Measurements from ENCODE around the gene XDH. TPM values are rescaled to one million over a fixed set of nuclear protein-coding genes. Genes with fewer than 3 reads are reported as not detected.
A peak's percentile ranks its signal among the peaks of the same experiment; 100 is the strongest.

Gene XDH
- total RNA-seq (1 to 10 TPM in 1 of 6 donors, under 1 TPM in 5; 0.14 to 1.3 (median 0.51) TPM), polyA plus RNA-seq (under 1 TPM; 0.27 to 0.66 TPM)

DNA sequence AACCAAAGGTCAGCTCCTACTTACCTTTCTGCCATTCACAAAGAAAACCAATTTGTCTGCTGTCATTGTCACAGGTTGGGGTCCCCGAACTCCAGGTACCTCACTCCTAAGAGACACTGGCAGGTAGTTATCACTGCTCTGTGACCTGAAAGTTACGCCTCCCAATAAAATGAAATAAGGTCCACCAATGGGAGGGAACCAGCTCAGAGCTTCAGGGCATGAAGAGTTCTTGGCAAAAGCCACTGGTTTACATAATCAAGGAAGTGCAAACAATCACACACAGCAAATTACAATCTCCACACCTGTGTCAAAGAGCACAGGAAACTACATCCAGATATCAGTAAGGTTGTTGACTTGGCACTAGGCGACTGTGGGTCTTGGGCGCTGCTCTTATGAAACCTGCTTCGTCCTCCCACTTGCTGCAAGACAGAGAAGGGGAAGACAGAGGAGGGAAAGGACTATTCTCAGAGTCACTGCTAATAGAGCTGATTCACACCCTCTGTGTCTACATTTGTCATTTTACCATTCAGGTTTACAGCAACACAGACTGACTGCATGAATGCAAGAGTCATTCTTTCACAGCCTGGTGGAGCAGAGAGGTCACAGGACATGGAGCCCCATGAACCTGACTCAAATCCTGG, at the start of gene XDH:
Gene XDH (minus strand): TSS at position 142 of the 641 bp plus-strand sequence. CDS start 76 bp downstream, at position 66.
- no peaks in the 10 kb centered on the region for H3K36me3 ChIP-seq
- peaks cover 0 to 3% (median 0%) of the 10 kb centered on the region in 4 donors for H3K27me3 ChIP-seq
- H3K4me3 ChIP-seq = no peak within 1 kb of the TSS
- H3K4me1 ChIP-seq = peaks cover 0 to 11% (median 0%) of the 10 kb centered on the region in 3 donors
- TF ChIP-seq, protein P1, sequence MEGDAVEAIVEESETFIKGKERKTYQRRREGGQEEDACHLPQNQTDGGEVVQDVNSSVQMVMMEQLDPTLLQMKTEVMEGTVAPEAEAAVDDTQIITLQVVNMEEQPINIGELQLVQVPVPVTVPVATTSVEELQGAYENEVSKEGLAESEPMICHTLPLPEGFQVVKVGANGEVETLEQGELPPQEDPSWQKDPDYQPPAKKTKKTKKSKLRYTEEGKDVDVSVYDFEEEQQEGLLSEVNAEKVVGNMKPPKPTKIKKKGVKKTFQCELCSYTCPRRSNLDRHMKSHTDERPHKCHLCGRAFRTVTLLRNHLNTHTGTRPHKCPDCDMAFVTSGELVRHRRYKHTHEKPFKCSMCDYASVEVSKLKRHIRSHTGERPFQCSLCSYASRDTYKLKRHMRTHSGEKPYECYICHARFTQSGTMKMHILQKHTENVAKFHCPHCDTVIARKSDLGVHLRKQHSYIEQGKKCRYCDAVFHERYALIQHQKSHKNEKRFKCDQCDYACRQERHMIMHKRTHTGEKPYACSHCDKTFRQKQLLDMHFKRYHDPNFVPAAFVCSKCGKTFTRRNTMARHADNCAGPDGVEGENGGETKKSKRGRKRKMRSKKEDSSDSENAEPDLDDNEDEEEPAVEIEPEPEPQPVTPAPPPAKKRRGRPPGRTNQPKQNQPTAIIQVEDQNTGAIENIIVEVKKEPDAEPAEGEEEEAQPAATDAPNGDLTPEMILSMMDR (IDR thresholded peaks at IDR 0.05) = no peak
- FAIRE-seq (no peak), DNase-seq (peak in 3 of 6 donors; percentile 29 to 41 (median 39)), ATAC-seq (peak; percentile 89 to 94 (median 93))
- peak within 1 kb of the TSS in 2 of 4 donors; percentile 31 to 37 for H3K27ac ChIP-seq
- H3K9me3 ChIP-seq = no peaks in the 10 kb centered on the region
- intact Hi-C loops (cut with DNase I) = no loop called here
- 13 to 20% methylated on average over 5 of the region's 5 CpGs for WGBS, 2 donors

DNA sequence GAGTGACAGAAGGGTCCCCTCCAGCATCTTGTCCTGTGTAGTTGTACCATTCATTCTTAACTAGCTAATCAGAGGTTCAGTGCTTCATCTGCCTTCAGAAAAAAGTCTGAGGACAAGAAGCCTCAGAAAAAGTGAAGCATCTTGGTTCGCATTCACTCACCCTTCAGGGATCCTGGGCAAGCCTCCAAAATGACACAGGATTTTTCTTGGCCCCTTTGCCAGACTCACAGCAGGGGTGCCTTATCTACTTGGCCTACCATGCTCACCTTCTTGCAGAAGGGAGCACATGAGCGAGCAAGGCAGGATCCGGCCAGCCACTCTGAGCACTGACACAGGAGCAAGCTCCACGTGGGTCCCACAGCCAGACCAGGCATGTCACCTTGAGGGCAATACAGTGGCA, 43.1 kb upstream of the XDH start:
- Histone ChIP-seq H3K9me3 (no peaks in the 10 kb centered on the region), H3K27me3 (no peaks in the 10 kb centered on the region), H3K4me3 (no peak overlapping the region), H3K4me1 (no peaks in the 10 kb centered on the region), H3K27ac (no peak overlapping the region), H3K36me3 (no peaks in the 10 kb centered on the region)
- TF ChIP-seq, protein P1 (IDR thresholded peaks at IDR 0.05) = no peak
- FAIRE-seq (no peak), DNase-seq (no peak), ATAC-seq (no peak)
- intact Hi-C loops (cut with DNase I) = no loop called here
- whole genome bisulfite sequencing, 2 donors = 52 to 61% methylated on average over 4 of the region's 4 CpGs

GRCh38 chr2:31446848-31447247, 32.3 kb upstream of the XDH start:
- Histone ChIP-seq H3K27me3 (no peaks in the 10 kb centered on the region), H3K27ac (no peak overlapping the region), H3K36me3 (no peaks in the 10 kb centered on the region), H3K4me3 (no peak overlapping the region), H3K4me1 (no peaks in the 10 kb centered on the region), H3K9me3 (no peaks in the 10 kb centered on the region)
- ATAC-seq (no peak), DNase-seq (no peak), FAIRE-seq (no peak)
- TF ChIP-seq, protein P1 (IDR thresholded peaks at IDR 0.05) = no peak
- intact Hi-C loops (cut with DNase I) = no loop called here
- whole genome bisulfite sequencing, 2 donors = 54% methylated on average over 3 of the region's 3 CpGs

DNA sequence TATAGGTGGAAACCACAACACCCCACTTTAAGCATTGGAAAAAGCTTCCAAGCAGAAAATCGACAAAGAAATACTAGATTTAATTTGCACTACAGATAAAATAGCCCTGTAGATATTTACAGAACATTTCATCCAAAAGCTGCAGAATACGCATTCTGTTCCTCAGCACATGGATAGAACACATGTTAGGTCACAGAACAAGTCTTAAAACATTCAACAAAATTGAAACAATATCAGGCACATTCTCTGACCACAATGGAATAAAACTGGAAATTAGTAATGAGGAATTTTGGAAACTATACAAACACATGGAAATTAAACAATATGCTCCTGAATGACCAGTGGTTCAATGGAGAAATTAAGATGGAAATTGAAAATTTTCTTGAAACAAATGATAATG, 27.8 kb upstream of the XDH start:
- H3K36me3 ChIP-seq = no peaks in the 10 kb centered on the region
- H3K4me3 ChIP-seq = no peak overlapping the region
- H3K27me3 ChIP-seq = no peaks in the 10 kb centered on the region
- no peaks in the 10 kb centered on the region for H3K4me1 ChIP-seq
- 65 to 74% methylated on average over 2 of the region's 2 CpGs for WGBS, 2 donors
- intact Hi-C loops (cut with DNase I) = no loop called here
- H3K9me3 ChIP-seq = no peaks in the 10 kb centered on the region
- DNase-seq (no peak), FAIRE-seq (no peak), ATAC-seq (no peak)
- H3K27ac ChIP-seq = no peak overlapping the region
- TF ChIP-seq, protein P1 (IDR thresholded peaks at IDR 0.05) = no peak

- WGBS, 2 donors = 23% methylated on average over 2 of the region's 2 CpGs
- no peak overlapping the region for H3K27ac ChIP-seq
- no peak overlapping the region for H3K4me3 ChIP-seq
- no peaks in the 10 kb centered on the region for H3K36me3 ChIP-seq
- no peak for ATAC-seq
- no peaks in the 10 kb centered on the region for H3K27me3 ChIP-seq
- TF ChIP-seq, protein P1 (IDR thresholded peaks at IDR 0.05) = no peak
- H3K9me3 ChIP-seq = no peaks in the 10 kb centered on the region
- DNase-seq = no peak
- FAIRE-seq = no peak
- H3K4me1 ChIP-seq = no peaks in the 10 kb centered on the region
- intact Hi-C loops (cut with DNase I) = no loop called here
Measured at GRCh38 chr2:31440764-31441163, 26.2 kb upstream of the XDH start.

All from pancreas (tissue), 10 donors.